ENCODE results near the gene CELSR1.

Gene CELSR1

GRCh38 chr22:46463435-46464227, 73.8 kb downstream of the CELSR1 start:
- ATAC-seq = no peak
- no peak for TF ChIP-seq PPARA (CRISPR knock-in tag; IDR thresholded peaks at IDR 0.05; ENCODE audit: borderline replicate concordance)
- no peak for TF ChIP-seq TCF4 (CRISPR knock-in tag; IDR thresholded peaks at IDR 0.05; ENCODE audit: borderline replicate concordance)
- TF ChIP-seq RARB (CRISPR knock-in tag; IDR thresholded peaks at IDR 0.05) = no peak
- TF ChIP-seq ARNTL (CRISPR knock-in tag; IDR thresholded peaks at IDR 0.05; ENCODE audit: borderline replicate concordance, low read depth) = no peak
- no peak for TF ChIP-seq ZNF8 (CRISPR knock-in tag; IDR thresholded peaks at IDR 0.05)
- TF ChIP-seq SNAI2 (CRISPR knock-in tag; IDR thresholded peaks at IDR 0.05) = no peak
- no peak for TF ChIP-seq TSHZ2 (CRISPR knock-in tag; IDR thresholded peaks at IDR 0.05)
- no peak for TF ChIP-seq CSDC2 (CRISPR knock-in tag; IDR thresholded peaks at IDR 0.05)
- TF ChIP-seq PATZ1 (CRISPR knock-in tag; IDR thresholded peaks at IDR 0.05; ENCODE audit: borderline replicate concordance) = no peak
- TF ChIP-seq TOX (CRISPR knock-in tag; IDR thresholded peaks at IDR 0.05; ENCODE audit: borderline replicate concordance) = no peak
- no peak for TF ChIP-seq BACH2 (CRISPR knock-in tag; IDR thresholded peaks at IDR 0.05; ENCODE audit: borderline replicate concordance)

GRCh38 chr22:46462726-46463371, 74.6 kb downstream of the CELSR1 start:
- no peak for TF ChIP-seq ZNF8 (CRISPR knock-in tag; IDR thresholded peaks at IDR 0.05)
- TF ChIP-seq CSRNP3 (CRISPR knock-in tag; IDR thresholded peaks at IDR 0.05) = no peak
- TF ChIP-seq ESRRG (CRISPR knock-in tag; IDR thresholded peaks at IDR 0.05) = no peak
- no peak for TF ChIP-seq PATZ1 (CRISPR knock-in tag; IDR thresholded peaks at IDR 0.05; ENCODE audit: borderline replicate concordance)
- no peak for TF ChIP-seq POU6F1 (CRISPR knock-in tag; IDR thresholded peaks at IDR 0.05; ENCODE audit: borderline replicate concordance, low read depth)
- TF ChIP-seq TSHZ2 (CRISPR knock-in tag; IDR thresholded peaks at IDR 0.05) = no peak
- TF ChIP-seq CSDC2 (CRISPR knock-in tag; IDR thresholded peaks at IDR 0.05) = no peak
- no peak for TF ChIP-seq ZFP3 (CRISPR knock-in tag; IDR thresholded peaks at IDR 0.05)
- TF ChIP-seq BACH2 (CRISPR knock-in tag; IDR thresholded peaks at IDR 0.05; ENCODE audit: borderline replicate concordance) = no peak
- no peak for TF ChIP-seq TCF4 (CRISPR knock-in tag; IDR thresholded peaks at IDR 0.05; ENCODE audit: borderline replicate concordance)
- no peak for TF ChIP-seq ZC3H10 (CRISPR knock-in tag; IDR thresholded peaks at IDR 0.05)
- TF ChIP-seq RARB (CRISPR knock-in tag; IDR thresholded peaks at IDR 0.05) = no peak
- no peak for TF ChIP-seq TOX (CRISPR knock-in tag; IDR thresholded peaks at IDR 0.05; ENCODE audit: borderline replicate concordance)
- no peak for TF ChIP-seq ZNF565 (CRISPR knock-in tag; conservative IDR thresholded peaks at IDR 0.05; ENCODE audit: low read depth)
- TF ChIP-seq PPARA (CRISPR knock-in tag; IDR thresholded peaks at IDR 0.05; ENCODE audit: borderline replicate concordance) = no peak
- TF ChIP-seq SNAI2 (CRISPR knock-in tag; IDR thresholded peaks at IDR 0.05) = no peak
- TF ChIP-seq OSR1 (CRISPR knock-in tag; IDR thresholded peaks at IDR 0.05) = no peak
- TF ChIP-seq ZNF70 (CRISPR knock-in tag; IDR thresholded peaks at IDR 0.05) = no peak
- no peak for TF ChIP-seq CREB5 (CRISPR knock-in tag; IDR thresholded peaks at IDR 0.05; ENCODE audit: low read depth)
- peak; percentile 84 for ATAC-seq
